Measurements from ENCODE around the gene CLPTM1. TPM values are rescaled to one million over a fixed set of nuclear protein-coding genes. Genes with fewer than 3 reads are reported as not detected.

CLPTM1 gene
- total and polyA plus RNA-seq, 2 experiments from 2014 or later = 41.6 to 71.5 TPM

GRCh38 chr19:45016388-45017314 lies 61.5 kb downstream of the CLPTM1 start:
- peak; percentile 95 for ATAC-seq
- Histone ChIP-seq H3K9me2 (ENCODE audit: insufficient read depth) (no peaks in the 10 kb centered on the region), H3F3A (replicated peaks; ENCODE audit: low read depth) (no peaks in the 10 kb centered on the region; the same call in 1 of the 2 replicates), H3K4me2 (no peak overlapping the region), H3K4me1 (ENCODE audit: insufficient read depth) (no peaks in the 10 kb centered on the region), H3K79me2 (replicated peaks; ENCODE audit: insufficient read depth) (no peaks in the 10 kb centered on the region), H3K27me3 (ENCODE audit: insufficient read depth) (no peaks in the 10 kb centered on the region), H3K27ac (ENCODE audit: low read depth) (no peak overlapping the region), H4K20me1 (replicated peaks; ENCODE audit: insufficient read depth) (no peaks in the 10 kb centered on the region), H3K36me3 (ENCODE audit: insufficient read depth) (no peaks in the 10 kb centered on the region), H3K4me3 (no peak overlapping the region), H2AFZ (no peak overlapping the region)
- no peaks in the 10 kb centered on the region for H3K9me3 Mint-ChIP-seq
- H3K4me3 Mint-ChIP-seq = no peak overlapping the region
- H3K36me3 Mint-ChIP-seq (ENCODE audit: low read depth) = peaks cover 6% of the 10 kb centered on the region; the same call in 2 of the 3 replicates
- no peak overlapping the region for H3K27ac Mint-ChIP-seq
- H3K27me3 Mint-ChIP-seq (ENCODE audit: insufficient read depth, low read depth, poor library complexity) = peaks cover 6% of the 10 kb centered on the region
- DNase-seq (ENCODE audit: low spot score) = peak; percentile 92
- TF ChIP-seq CTCF (conservative IDR thresholded peaks at IDR 0.05; ENCODE audit: low read depth in 2 of 2) (peak; percentile 90 to 94), NANOG (IDR thresholded peaks at IDR 0.05; ENCODE audit: borderline replicate concordance) (no peak), EZH2 (IDR thresholded peaks at IDR 0.05; ENCODE audit: low read depth, unreplicated experiment) (no peak)
- H3K4me1 Mint-ChIP-seq = peaks cover 6% of the 10 kb centered on the region; the same call in 2 of the 3 replicates

GRCh38 chr19:45019187-45019586 lies 64.0 kb downstream of the CLPTM1 start:
- Histone ChIP-seq H3F3A (replicated peaks; ENCODE audit: low read depth) (no peaks in the 10 kb centered on the region; the same call in 1 of the 2 replicates), H3K79me2 (replicated peaks; ENCODE audit: insufficient read depth) (no peaks in the 10 kb centered on the region), H3K36me3 (ENCODE audit: insufficient read depth) (no peaks in the 10 kb centered on the region), H3K4me2 (no peak overlapping the region), H4K20me1 (replicated peaks; ENCODE audit: insufficient read depth) (peaks cover 3% of the 10 kb centered on the region; the same call in 1 of the 2 replicates), H2AFZ (no peak overlapping the region), H3K27me3 (ENCODE audit: insufficient read depth) (no peaks in the 10 kb centered on the region), H3K4me3 (no peak overlapping the region), H3K9me2 (ENCODE audit: insufficient read depth) (no peaks in the 10 kb centered on the region), H3K4me1 (ENCODE audit: insufficient read depth) (no peaks in the 10 kb centered on the region), H3K27ac (ENCODE audit: low read depth) (no peak overlapping the region)
- Mint-ChIP-seq H3K4me3 (no peak overlapping the region), H3K9me3 (no peaks in the 10 kb centered on the region), H3K27ac (peak overlapping the region; percentile 48; the same call in 1 of the 2 replicates), H3K4me1 (peaks cover 6% of the 10 kb centered on the region; the same call in 2 of the 3 replicates), H3K36me3 (ENCODE audit: low read depth) (peaks cover 6% of the 10 kb centered on the region; the same call in 2 of the 3 replicates), H3K27me3 (ENCODE audit: insufficient read depth, low read depth, poor library complexity) (peaks cover 6% of the 10 kb centered on the region)
- DNase-seq (ENCODE audit: low spot score) (no peak), ATAC-seq (no peak)
- TF ChIP-seq CTCF (conservative IDR thresholded peaks at IDR 0.05; ENCODE audit: low read depth in 2 of 2) = no peak
- no peak for TF ChIP-seq EZH2 (IDR thresholded peaks at IDR 0.05; ENCODE audit: low read depth, unreplicated experiment)
- no peak for TF ChIP-seq CREB1 (CRISPR knock-in tag; IDR thresholded peaks at IDR 0.05; ENCODE audit: low read depth)
- no peak for TF ChIP-seq ZNF331 (CRISPR knock-in tag; IDR thresholded peaks at IDR 0.05; ENCODE audit: low read depth)
- TF ChIP-seq JUNB (IDR thresholded peaks at IDR 0.05; ENCODE audit: unreplicated experiment) = no peak
- no peak for TF ChIP-seq ZNF114 (CRISPR knock-in tag; IDR thresholded peaks at IDR 0.05)
- no peak for TF ChIP-seq ZNF462 (CRISPR knock-in tag; IDR thresholded peaks at IDR 0.05)
- no peak for TF ChIP-seq POLR2AphosphoS5 (IDR thresholded peaks at IDR 0.05; ENCODE audit: low read depth)
- TF ChIP-seq STAT1 (IDR thresholded peaks at IDR 0.05; ENCODE audit: unreplicated experiment) = no peak

Data from GM23338 (cell line).